Measurements from ENCODE around the gene COL6A3. TPM values are rescaled to one million over a fixed set of nuclear protein-coding genes. Genes with fewer than 3 reads are reported as not detected.

COL6A3 gene
- total RNA-seq, 1 experiment from 2014 or later = 1.2 TPM

DNA sequence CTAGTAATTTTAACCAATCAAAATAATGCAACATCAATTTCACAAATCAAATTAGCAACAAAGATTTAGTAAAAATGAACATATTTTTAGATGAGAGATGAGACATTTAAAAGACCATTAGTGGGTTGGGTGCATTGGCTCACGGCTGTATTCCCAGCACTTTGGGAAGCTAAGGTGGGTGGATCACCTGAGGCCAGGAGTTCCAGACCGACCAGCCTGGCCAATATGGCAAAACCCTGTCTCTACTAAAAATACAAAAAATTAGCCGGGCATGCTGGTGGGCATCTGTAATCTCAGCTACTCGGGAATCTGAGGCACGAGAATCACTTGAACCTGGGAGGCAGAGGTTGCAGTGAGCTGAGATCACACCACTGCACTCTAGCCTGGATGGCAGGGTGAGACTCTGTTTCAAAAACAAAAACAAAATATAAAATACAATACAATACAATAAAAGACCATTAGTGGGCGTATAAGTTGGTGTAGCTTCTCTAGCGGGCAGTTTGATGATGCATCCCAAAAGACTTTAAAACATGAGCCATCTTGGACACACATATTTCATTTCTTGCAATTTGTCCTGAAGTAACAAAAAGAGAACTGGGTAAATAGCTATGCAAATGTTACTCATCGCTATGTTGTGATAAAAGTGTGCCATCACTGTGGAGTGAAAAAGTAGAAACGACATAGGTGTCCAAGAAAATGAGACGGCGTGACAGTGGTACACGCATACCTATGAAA, 101.8 kb downstream of the COL6A3 start (continued):
- TF ChIP-seq, protein P1, sequence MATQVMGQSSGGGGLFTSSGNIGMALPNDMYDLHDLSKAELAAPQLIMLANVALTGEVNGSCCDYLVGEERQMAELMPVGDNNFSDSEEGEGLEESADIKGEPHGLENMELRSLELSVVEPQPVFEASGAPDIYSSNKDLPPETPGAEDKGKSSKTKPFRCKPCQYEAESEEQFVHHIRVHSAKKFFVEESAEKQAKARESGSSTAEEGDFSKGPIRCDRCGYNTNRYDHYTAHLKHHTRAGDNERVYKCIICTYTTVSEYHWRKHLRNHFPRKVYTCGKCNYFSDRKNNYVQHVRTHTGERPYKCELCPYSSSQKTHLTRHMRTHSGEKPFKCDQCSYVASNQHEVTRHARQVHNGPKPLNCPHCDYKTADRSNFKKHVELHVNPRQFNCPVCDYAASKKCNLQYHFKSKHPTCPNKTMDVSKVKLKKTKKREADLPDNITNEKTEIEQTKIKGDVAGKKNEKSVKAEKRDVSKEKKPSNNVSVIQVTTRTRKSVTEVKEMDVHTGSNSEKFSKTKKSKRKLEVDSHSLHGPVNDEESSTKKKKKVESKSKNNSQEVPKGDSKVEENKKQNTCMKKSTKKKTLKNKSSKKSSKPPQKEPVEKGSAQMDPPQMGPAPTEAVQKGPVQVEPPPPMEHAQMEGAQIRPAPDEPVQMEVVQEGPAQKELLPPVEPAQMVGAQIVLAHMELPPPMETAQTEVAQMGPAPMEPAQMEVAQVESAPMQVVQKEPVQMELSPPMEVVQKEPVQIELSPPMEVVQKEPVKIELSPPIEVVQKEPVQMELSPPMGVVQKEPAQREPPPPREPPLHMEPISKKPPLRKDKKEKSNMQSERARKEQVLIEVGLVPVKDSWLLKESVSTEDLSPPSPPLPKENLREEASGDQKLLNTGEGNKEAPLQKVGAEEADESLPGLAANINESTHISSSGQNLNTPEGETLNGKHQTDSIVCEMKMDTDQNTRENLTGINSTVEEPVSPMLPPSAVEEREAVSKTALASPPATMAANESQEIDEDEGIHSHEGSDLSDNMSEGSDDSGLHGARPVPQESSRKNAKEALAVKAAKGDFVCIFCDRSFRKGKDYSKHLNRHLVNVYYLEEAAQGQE (IDR thresholded peaks at IDR 0.05; ENCODE audit: low read depth) = no peak
- no peak for TF ChIP-seq TCF7L2 (IDR thresholded peaks at IDR 0.05; ENCODE audit: borderline replicate concordance, extremely low read depth, insufficient read depth, insufficient read length)
- no peak for TF ChIP-seq YY1 (IDR thresholded peaks at IDR 0.05; ENCODE audit: extremely low read depth, insufficient replicate concordance, low read depth, low read length)

DNA sequence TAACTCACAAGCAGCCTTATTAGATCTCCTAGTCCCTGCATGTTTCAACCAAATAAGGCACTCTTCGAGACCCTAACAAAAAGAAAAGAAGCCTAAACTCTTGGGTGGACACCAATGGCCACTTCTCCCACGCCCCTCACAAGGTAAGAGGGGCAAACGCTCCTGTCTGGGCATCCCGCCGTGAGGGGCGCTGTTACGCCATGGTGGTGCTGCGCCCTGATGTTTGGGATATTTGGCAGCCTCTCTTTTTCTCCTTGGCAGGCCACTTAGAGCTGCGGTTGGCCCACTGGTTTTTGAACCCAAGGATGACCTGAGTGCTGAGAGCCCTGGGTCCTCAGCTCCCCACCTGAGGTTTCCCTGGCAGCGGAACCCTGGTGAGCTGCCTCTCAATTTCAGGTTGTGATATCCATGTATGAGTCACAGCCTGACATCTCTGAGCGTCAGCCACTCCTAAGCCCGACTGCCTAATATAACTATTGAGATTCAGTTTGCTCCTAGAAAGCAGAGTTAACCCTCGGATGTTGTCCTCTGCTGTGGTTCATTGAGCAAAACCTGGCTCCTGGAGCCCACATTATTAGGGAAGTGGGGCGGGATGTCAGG, 103.3 kb downstream of the COL6A3 start:
- Histone ChIP-seq H2AFZ (ENCODE audit: low read depth, low read length, poor library complexity, severe bottlenecking) (peak overlapping the region; percentile 74), H3K79me2 (ENCODE audit: insufficient read depth, low read length) (no peaks in the 10 kb centered on the region), H4K20me1 (ENCODE audit: insufficient read depth) (no peaks in the 10 kb centered on the region), H3K9ac (ENCODE audit: low read length) (no peak overlapping the region), H3K4me3 (replicated peaks in 1 of 2; ENCODE audit: low read depth in 1 of 2, low read length in 2 of 2) (no peak overlapping the region), H3K9me3 (ENCODE audit: control insufficient read depth in 1 of 2, insufficient read depth in 1 of 2, low read depth in 1 of 2, low read length in 2 of 2) (no peaks in the 10 kb centered on the region), H3K36me3 (ENCODE audit: control insufficient read depth in 1 of 2, insufficient read depth in 2 of 2, low read length in 2 of 2) (no peaks in the 10 kb centered on the region), H3K4me2 (ENCODE audit: low read length) (peak overlapping the region; percentile 28; the same call in 1 of the 2 replicates), H3K9me2 (ENCODE audit: insufficient read depth) (no peaks in the 10 kb centered on the region), H3K27me3 (ENCODE audit: insufficient read depth, low read length) (no peaks in the 10 kb centered on the region; the same call in 1 of the 2 replicates), H3K27ac (ENCODE audit: low read depth, low read length) (no peak overlapping the region), H3K4me1 (ENCODE audit: control insufficient read depth in 1 of 2, insufficient read depth in 2 of 2, low read length in 2 of 2) (peaks cover 0 to 13% of the 10 kb centered on the region in 2 experiments; a peak in 3 of 4 replicates)
- no peak for DNase-seq (ENCODE audit: low read depth, low spot score)
- ATAC-seq = peak; percentile 25; the same call in 1 of the 2 replicates
- BruUV-seq (replicated peaks) = no TSS peak
- ChIA-PET CTCF (interaction anchor here (1.3 kb wide), 1 partner anchor 11 kb away, joined by 5 read pairs; no protein-coding TSS in a partner anchor), RAD21 (ENCODE audit: low non-redundant PET in 1 of 2, low total read pairs in 2 of 2, uncharacterized antibody in 2 of 2, unreplicated experiment in 2 of 2) (no interaction called here), POLR2A (no interaction called here)
- no peak for TF ChIP-seq ELF1 (IDR thresholded peaks at IDR 0.05; ENCODE audit: borderline replicate concordance, low read depth)
- TF ChIP-seq RAD21 (IDR thresholded peaks at IDR 0.05; ENCODE audit: low read depth) = no peak
- no peak for TF ChIP-seq POLR2AphosphoS5 (IDR thresholded peaks at IDR 0.05; ENCODE audit: low read depth, low read length)
- no peak for TF ChIP-seq YY1 (IDR thresholded peaks at IDR 0.05; ENCODE audit: extremely low read depth, insufficient replicate concordance, low read depth, low read length)
- TF ChIP-seq, protein P2, sequence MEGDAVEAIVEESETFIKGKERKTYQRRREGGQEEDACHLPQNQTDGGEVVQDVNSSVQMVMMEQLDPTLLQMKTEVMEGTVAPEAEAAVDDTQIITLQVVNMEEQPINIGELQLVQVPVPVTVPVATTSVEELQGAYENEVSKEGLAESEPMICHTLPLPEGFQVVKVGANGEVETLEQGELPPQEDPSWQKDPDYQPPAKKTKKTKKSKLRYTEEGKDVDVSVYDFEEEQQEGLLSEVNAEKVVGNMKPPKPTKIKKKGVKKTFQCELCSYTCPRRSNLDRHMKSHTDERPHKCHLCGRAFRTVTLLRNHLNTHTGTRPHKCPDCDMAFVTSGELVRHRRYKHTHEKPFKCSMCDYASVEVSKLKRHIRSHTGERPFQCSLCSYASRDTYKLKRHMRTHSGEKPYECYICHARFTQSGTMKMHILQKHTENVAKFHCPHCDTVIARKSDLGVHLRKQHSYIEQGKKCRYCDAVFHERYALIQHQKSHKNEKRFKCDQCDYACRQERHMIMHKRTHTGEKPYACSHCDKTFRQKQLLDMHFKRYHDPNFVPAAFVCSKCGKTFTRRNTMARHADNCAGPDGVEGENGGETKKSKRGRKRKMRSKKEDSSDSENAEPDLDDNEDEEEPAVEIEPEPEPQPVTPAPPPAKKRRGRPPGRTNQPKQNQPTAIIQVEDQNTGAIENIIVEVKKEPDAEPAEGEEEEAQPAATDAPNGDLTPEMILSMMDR (IDR thresholded peaks at IDR 0.05 in 2 of 3, conservative IDR thresholded peaks at IDR 0.05 in 1 of 3; ENCODE audit: borderline replicate concordance in 1 of 3, insufficient read depth in 1 of 3, low read depth in 2 of 3, low read length in 2 of 3) = peak in 2 of 3 experiments; percentile 15 to 26; a peak in 2 of 6 replicates
- no peak for TF ChIP-seq ZNF274 (IDR thresholded peaks at IDR 0.05; ENCODE audit: low read depth, low read length)
- no peak for TF ChIP-seq EZH2phosphoT487 (IDR thresholded peaks at IDR 0.05; ENCODE audit: borderline replicate concordance)
- TF ChIP-seq ZFX (IDR thresholded peaks at IDR 0.05) = no peak
- intact Hi-C loops (cut with micrococcal nuclease) = no loop called here
